Stimulated activated CD8-positive, alpha-beta memory T cell treated with anti-CD3 and anti-CD28 coated beads, Interleukin-12 subunit alpha, Interleukin-12 subunit beta, amount 100 ng/mL, for 24 hours (primary cell): Measurements from ENCODE around the gene PPME1.
"Not testable (repeated sequence)": the region's sequence is repeated elsewhere in the genome, so short reads cannot be mapped to it uniquely, and the experiment has no call there.

Experiments used
- DNase-seq: peaks from one replicate; pipeline ENCODE4 v3.0.0-alpha.2; 2020; ENCODE audit errors: extremely low read depth

Gene PPME1

DNA sequence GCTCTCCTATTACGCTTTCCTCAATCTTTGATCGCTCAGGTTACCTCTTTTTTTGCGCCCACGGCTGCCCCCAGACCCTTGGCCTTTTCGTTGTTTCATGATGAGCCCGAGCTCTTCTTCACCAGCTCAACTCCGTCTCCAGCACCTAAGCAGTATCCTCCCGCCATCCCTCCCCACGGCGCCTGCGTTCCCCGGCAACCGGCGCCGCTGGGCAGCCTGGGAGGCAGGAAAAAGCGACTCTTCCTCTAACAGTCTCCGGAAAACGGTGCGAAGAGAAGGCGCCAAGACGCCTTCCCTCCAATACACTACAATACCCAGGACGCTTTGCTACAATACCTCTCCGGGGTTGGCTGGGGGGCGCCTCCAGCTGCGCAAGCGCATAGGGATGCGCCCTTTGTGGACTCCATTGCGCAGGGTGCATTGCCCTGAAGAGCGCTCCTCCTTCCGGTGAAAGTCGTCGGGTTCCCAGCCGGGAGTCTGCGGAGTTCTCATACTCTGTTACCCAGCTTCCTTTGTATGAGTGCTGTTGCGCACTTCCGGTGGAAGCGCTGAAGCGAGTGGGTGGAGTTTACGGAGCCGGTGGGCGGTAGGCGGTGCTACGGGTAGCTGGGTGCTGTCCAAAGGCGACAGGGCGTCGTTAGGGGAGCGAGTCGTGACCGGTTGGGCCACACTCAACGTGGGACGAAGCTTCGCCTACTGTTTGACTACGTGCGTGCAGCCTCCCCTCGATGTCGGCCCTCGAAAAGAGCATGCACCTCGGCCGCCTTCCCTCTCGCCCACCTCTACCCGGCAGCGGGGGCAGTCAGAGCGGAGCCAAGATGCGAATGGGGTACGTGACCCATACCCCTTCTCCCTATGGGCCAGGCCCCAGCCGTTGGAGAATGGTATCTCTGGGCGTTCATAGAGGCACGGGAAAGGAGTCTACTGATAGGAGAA is at the start of gene PPME1, which contains the start of gene C2CD3:
PPME1 (plus strand) TSS at position 596 of the 936 bp plus-strand sequence; CDS start at position 729, 133 bp downstream.
C2CD3 (minus strand) TSS at position 309 of the 936 bp plus-strand sequence; CDS start at position 99, 210 bp downstream.
- DNase-seq, result peak; percentile 92

DNA sequence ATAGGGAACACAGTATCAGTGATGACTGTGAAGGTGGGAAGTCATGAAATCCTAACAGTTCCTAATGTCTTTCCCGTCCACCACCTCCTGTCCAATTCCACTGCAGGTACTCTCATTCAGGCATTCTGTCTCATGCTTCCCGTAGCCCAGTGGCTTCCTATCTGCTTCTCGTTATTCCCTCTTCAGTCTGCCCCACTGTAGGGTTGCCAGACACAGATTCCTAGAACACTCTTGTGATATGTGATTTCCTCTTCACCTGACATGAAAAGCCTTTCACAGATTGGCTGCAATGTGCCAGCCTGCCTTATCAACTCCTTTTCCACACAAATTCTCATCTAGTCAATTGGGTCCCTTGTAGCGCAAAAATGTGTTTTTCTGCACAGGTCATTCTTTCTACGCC is 49.3 kb upstream of the PPME1 start:
- no peak for DNase-seq

- no peak for DNase-seq
Observed at GRCh38 chr11:74123008-74123448, 48.1 kb upstream of the PPME1 start.

DNA sequence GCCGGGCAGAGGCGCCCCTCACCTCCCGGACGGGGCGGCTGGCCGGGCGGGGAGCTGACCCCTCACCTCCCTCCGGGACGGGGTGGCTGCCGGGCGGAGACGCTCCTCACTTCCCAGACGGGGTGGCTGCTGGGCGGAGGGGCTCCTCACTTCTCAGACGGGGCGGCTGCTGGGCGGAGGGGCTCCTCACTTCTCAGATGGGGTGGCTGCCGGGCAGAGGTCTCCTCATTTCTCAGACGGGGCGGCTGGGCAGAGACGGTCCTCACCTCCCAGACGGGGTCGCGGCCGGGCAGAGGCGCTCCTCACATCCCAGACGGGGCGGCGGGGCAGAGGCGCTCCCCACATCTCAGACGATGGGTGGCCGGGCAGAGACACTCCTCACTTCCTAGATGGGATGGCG is 42.0 kb upstream of the PPME1 start:
- not testable (repeated sequence) for DNase-seq

- no peak for DNase-seq
Observed at GRCh38 chr11:74132833-74133232, 38.3 kb upstream of the PPME1 start.

- no peak for DNase-seq
Observed at GRCh38 chr11:74133436-74133835, 37.7 kb upstream of the PPME1 start.

- DNase-seq, result no peak
Observed at GRCh38 chr11:74134661-74135060, 36.4 kb upstream of the PPME1 start.

DNA sequence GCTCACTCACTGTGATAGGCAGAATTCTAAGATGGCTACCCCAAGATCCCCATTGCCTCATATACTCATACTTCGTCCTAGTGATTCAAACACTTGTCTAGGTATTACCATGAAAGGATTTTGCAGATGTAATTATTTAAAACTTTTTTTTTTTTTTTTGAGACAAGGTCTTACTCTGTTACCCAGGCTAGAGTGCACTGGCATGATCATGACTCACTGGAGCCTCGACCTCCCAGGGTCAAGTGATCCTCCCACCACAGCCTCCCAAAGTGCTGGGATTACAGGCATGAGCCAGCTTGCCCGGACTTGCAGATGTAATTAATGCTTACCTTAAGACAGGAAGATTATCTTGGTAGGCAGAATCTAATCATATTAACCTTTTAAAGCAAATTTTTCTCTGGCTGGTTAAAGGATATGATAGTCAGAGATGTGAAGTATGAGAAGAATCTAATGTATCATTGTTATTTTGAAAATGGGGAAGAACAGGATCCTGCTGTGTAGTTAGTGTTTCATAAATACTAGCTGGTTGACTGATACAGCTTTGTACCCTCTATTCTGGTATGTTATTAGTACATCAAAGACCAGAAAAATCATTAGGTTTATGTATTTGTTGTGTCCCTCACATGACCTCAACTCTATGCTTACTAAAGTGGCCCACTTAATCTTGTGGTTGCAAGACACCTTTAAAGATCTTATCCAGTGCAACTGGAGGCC is 35.8 kb upstream of the PPME1 start:
- no peak for DNase-seq

DNA sequence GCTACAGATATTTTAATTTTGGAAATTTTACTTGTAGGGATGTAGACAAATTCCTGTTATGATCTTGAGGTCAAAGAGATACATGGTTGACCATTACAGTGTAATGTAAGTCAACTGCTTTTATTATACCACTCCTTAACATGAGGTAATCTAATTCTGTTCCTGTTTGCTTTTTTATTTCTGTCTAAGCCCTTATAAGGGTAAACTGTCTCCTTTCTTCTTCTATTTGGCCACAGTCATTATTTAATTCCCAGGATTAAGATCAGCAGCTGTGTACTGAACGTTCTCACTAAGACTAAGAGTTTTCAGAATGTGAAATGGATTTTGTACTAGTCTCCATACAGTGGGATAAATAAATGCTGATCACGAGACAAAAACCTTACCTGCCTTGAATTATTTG is 33.1 kb upstream of the PPME1 start:
- no peak for DNase-seq

DNA sequence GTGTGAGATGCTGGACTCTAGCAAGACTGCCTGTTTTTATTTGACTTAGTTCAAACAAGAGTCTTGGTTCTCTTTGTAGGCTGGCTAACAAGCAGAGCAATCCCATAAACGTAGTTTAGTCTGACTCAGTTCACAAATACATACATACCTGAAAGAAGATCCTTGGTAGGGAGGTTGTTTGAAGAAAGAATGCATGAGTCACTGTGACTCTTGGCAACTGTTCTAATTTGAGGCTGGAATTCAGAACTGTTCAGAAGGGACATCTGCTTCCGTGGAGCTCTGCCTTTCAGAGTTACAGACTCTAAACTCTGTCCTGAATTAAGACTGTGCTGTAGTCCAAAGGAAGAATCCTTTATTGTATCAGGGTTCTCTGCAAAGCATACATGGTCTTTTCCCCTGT is 32.5 kb upstream of the PPME1 start:
- no peak for DNase-seq

DNA sequence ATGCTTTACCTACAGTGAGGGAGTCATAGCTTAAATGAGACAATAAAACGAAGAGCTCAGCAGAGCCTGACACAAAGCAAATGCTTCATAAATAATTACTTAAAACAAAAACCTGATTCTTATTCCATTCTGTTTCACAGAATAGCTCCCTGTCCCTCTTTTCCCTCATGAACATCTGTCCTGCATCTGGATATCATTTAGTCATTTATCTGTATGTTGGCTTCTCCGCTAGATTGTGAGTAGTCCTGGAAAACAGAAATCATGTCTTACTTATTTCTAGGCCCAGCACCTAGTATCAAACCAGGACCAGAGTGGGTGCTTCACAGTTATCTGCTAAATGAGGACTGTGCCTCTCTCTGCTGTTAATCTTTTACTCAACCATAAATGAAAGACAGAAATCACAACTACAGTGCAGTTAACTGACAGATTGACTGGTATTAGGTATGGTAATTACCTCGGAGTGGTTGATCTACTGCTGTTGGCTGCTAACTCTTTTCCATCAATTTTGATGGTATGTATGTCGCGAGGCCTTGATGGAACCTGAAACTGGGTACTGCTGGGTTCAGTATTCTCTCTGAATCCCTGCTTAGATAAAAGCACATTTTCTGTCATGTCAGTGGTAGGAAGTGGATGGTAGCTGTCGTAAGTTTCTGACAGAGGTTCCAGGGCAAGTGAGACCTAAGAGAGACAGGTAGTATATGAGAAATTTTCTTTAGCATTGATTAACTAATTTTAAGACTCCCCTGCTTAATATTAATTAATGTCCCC is 31.8 kb upstream of the PPME1 start:
- no peak for DNase-seq

- not testable (repeated sequence) for DNase-seq
Observed at GRCh38 chr11:74139919-74140431, 31.1 kb upstream of the PPME1 start.

DNA sequence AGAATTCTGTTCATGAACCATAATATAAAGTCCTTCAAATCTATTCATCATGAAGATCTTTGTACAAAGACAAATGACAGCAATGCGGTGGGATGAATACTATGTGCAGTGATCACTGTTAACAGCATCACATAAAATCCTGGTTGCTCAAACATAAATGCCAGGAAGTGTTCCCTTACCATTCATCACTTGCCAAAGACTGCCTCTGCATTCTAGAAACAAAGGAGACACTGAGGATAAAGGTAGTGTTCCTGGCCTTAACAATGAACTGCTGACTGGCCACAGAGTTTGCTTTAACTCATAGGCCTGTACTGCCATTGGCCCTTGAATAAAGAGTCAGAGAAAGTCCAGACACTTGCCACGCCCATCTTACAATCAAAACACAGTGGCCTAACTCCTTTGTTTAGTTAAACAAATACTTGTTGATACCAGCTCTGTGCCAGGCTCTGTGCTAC is 29.8 kb upstream of the PPME1 start:
- DNase-seq, result no peak

GRCh38 chr11:74141908-74142307 is 29.2 kb upstream of the PPME1 start:
- no peak for DNase-seq

DNA sequence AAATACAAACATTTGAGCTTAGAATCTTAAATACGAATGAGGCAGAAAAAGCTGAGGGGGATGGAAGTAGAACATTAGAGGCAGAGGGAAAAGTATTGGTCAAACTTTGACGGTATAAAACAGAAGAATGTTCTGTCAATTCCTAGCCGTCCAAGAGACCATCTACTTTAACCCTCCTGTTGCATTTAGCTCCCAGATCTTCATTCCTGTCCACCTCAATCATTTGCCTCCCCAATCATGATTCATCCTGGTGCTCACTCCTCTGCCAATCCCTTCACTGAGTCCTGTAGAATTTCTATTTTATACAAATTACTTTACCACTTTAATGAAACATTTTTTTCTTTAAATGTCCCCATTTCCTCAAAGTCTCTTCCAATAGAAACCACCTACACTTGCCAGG is 28.5 kb upstream of the PPME1 start:
- DNase-seq, result no peak

DNA sequence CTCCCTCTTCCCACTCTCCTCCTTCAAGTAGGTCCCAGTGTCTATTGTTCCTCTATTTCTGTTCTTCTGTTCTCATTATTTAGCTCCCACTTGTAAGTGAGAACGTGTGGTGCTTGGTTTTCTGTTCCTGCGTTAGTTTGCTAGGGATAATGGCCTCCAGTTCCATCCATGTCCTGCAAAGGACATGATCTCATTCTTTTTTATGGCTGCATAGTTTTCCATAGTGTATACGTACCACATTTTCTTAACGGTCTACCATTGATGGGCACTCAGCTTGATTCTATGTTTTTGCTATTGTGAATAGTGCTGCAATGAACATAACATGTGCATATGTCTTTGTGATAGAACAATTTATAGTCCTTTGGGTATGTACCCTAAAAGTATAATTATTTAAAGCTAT is 26.5 kb upstream of the PPME1 start:
- DNase-seq, result no peak

DNA sequence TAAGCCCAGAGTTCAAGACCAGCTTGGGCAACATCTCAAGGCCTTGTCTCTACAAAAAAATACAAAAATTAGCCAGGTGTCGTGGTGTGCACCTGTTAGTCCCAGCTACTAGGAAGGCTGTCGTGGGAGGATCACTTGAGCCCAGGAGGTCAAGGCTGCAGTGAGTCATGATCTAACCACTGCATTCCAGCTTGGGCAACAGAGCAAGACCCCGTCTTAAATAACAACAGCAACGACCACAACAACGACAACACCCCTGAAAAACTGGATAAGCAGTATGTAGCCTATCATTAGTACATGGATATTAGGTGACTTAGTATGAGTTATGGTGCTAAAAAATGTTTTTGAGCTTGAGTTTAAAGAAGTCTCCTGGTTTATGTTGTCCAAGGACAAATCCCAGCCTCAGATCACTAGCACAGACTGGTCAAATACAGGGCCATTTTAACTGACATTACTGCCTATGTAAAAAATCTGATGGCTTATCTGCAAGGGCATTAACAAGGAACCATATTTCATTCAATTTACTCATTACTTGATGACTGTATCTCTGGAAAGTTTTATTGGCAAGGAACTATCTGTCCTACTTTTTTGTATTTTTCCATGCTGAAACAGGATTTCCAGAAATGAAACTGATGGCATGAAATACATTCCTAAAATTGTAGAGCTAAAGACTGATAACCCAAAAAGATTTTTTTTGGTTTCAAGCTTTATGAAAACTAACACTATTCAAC is 23.7 kb upstream of the PPME1 start:
- no peak for DNase-seq

DNA sequence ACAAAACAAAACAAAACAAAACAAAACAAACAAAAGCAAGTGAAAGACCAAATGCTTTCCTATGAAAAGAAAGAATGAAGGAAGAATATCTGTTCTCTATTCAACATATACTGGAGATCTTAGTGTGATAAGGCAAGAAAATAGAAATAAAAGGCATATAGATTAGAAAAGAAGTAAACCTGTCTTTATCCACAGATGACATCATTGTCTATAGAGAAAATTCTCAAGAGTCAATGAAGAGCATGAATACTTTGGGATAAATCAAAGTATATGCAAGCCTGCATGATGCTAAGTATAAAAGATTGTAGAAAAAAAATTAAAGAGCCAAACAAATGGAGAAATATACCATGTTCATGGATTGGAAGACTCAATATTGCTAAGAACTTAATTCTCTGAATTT is 17.9 kb upstream of the PPME1 start:
- no peak for DNase-seq

- DNase-seq, result no peak
Observed at GRCh38 chr11:74154620-74155281, 16.3 kb upstream of the PPME1 start.

- DNase-seq, result no peak
Observed at GRCh38 chr11:74157169-74157568, 13.9 kb upstream of the PPME1 start.
